ENCODE measurements around the gene MATN4. TPM values are rescaled to one million over a fixed set of nuclear protein-coding genes. Genes with fewer than 3 reads are reported as not detected.

Gene MATN4
- total RNA-seq, 1 experiment from 2014 or later = 1.9 TPM

- Mint-ChIP-seq H3K4me1 (peaks cover 14% of the 10 kb centered on the region), H3K27me3 (ENCODE audit: low read depth) (peaks cover 3% of the 10 kb centered on the region; the same call in 1 of the 2 replicates)
- CTCF ChIA-PET = no interaction called here
Observed at GRCh38 chr20:45275338-45275737, 32.8 kb downstream of the MATN4 start.

GRCh38 chr20:45269754-45270270 lies 38.3 kb downstream of the MATN4 start:
- POLR2A ChIA-PET = no interaction called here
- Mint-ChIP-seq H3K4me1 (peaks cover 17% of the 10 kb centered on the region), H3K9me3 (no peaks in the 10 kb centered on the region), H3K27me3 (ENCODE audit: low read depth) (peaks cover 3% of the 10 kb centered on the region; the same call in 1 of the 2 replicates), H3K36me3 (no peaks in the 10 kb centered on the region), H3K27ac (no peak overlapping the region), H3K4me3 (no peak overlapping the region)
- CTCF ChIA-PET = interaction anchor here (0.9 to 2.5 kb wide), 3 partner anchors 24 to 131 kb away, joined by 4 to 11 read pairs (median 4); no protein-coding TSS in a partner anchor
- TF ChIP-seq SMAD4 (CRISPR knock-in tag; IDR thresholded peaks at IDR 0.05) (no peak), GRHL2 (CRISPR knock-in tag; IDR thresholded peaks at IDR 0.05; ENCODE audit: insufficient replicate concordance, severe bottlenecking) (no peak), USF2 (CRISPR knock-in tag; IDR thresholded peaks at IDR 0.05) (no peak), FOXJ3 (CRISPR knock-in tag; IDR thresholded peaks at IDR 0.05; ENCODE audit: borderline replicate concordance) (no peak), ZSCAN18 (CRISPR knock-in tag; IDR thresholded peaks at IDR 0.05) (no peak), TEAD1 (CRISPR knock-in tag; IDR thresholded peaks at IDR 0.05) (no peak), TEAD4 (CRISPR knock-in tag; IDR thresholded peaks at IDR 0.05) (no peak), ATF2 (CRISPR knock-in tag; IDR thresholded peaks at IDR 0.05; ENCODE audit: borderline replicate concordance, low read depth) (no peak), MAX (CRISPR knock-in tag; IDR thresholded peaks at IDR 0.05) (no peak), GTF2I (CRISPR knock-in tag; conservative IDR thresholded peaks at IDR 0.05) (no peak)
- ATAC-seq (no peak), DNase-seq (ENCODE audit: low spot score) (no peak)

More at GRCh38 chr20:45275338-45275737, 32.8 kb downstream of the MATN4 start:
- Mint-ChIP-seq H3K36me3 (no peaks in the 10 kb centered on the region), H3K4me3 (no peak overlapping the region), H3K9me3 (no peaks in the 10 kb centered on the region), H3K27ac (no peak overlapping the region)
- DNase-seq (ENCODE audit: low spot score) = no peak
- POLR2A ChIA-PET = no interaction called here
- no peak for TF ChIP-seq ZNF263 (CRISPR knock-in tag; IDR thresholded peaks at IDR 0.05; ENCODE audit: low read depth)
- TF ChIP-seq KAT7 (CRISPR knock-in tag; IDR thresholded peaks at IDR 0.05; ENCODE audit: borderline replicate concordance) = no peak
- no peak for TF ChIP-seq GTF2I (CRISPR knock-in tag; conservative IDR thresholded peaks at IDR 0.05)
- no peak for ATAC-seq

GRCh38 chr20:45269056-45269455 lies 39.0 kb downstream of the MATN4 start:
- TF ChIP-seq ZBTB21 (CRISPR knock-in tag; IDR thresholded peaks at IDR 0.05; ENCODE audit: borderline replicate concordance) = no peak
- no peak for TF ChIP-seq TEAD4 (CRISPR knock-in tag; IDR thresholded peaks at IDR 0.05)
- no peak for TF ChIP-seq NR3C1 (CRISPR knock-in tag; conservative IDR thresholded peaks at IDR 0.05; ENCODE audit: low read depth)
- no peak for TF ChIP-seq SP1 (CRISPR knock-in tag; conservative IDR thresholded peaks at IDR 0.05)
- no peak for TF ChIP-seq ATF3 (CRISPR knock-in tag; conservative IDR thresholded peaks at IDR 0.05)
- Mint-ChIP-seq H3K4me3 (no peak overlapping the region), H3K27ac (no peak overlapping the region), H3K9me3 (no peaks in the 10 kb centered on the region), H3K36me3 (no peaks in the 10 kb centered on the region), H3K27me3 (ENCODE audit: low read depth) (peaks cover 2% of the 10 kb centered on the region; the same call in 1 of the 2 replicates), H3K4me1 (peaks cover 17% of the 10 kb centered on the region)
- CTCF ChIA-PET = interaction anchor here (0.5 to 2.5 kb wide), 5 partner anchors 25 to 270 kb away, joined by 3 to 11 read pairs (median 4); no protein-coding TSS in a partner anchor
- DNase-seq (ENCODE audit: low spot score) = no peak
- POLR2A ChIA-PET = no interaction called here
- ATAC-seq = no peak

All from WTC11 (cell line).